MM.1S (cell line): ENCODE results near the gene HLA-DPA1.

Experiments used
- CTCF ChIP-seq: fragments of 300-600 bp; sonication (generic); IDR thresholded peaks from 2 replicates; pipeline ENCODE4 v1.5.1; 2016; ENCODE audit warnings: antibody characterized with exemption, low read length, mixed read lengths
- EZH2 ChIP-seq: fragments of 300-600 bp; sonication (generic); optimal IDR thresholded peaks from 2 replicates; pipeline ENCODE3; 2017; ENCODE audit warnings: low read depth, mild to moderate bottlenecking, antibody characterized with exemption, low read length, mixed read lengths
- EZH2phosphoT487 ChIP-seq: fragments of 300-600 bp; sonication (generic); IDR thresholded peaks from 2 replicates; pipeline ENCODE4 v1.6.1; 2018; ENCODE audit warnings: antibody characterized with exemption, low read length

- TF ChIP-seq CTCF, result no peak
- TF ChIP-seq EZH2phosphoT487, result no peak
- no peak for TF ChIP-seq EZH2
Observed at GRCh38 chr6:33075568-33076405, 2.3 kb upstream of the HLA-DPA1 start, which contains the start of gene HLA-DPB1.
